Renal cortical epithelial cell (primary cell): Measurements from ENCODE around the gene LGMN. TPM values are rescaled to one million over a fixed set of nuclear protein-coding genes. Genes with fewer than 3 reads are reported as not detected.

ENCODE experiments used
- DNase-seq: peaks from one replicate; pipeline ENCODE4 v3.0.0-alpha.2; 2011; ENCODE audit warnings: low read depth
- total RNA-seq: library from RNA; depleted of rRNA; stranded (reverse); fragments of >200 nt; gene quantifications from 2 replicates; pipeline ENCODE4 v1.2.3, GENCODE V29; 2014

LGMN gene
- total RNA-seq, 1 donor from 2014 or later, result 88.1 TPM

DNA sequence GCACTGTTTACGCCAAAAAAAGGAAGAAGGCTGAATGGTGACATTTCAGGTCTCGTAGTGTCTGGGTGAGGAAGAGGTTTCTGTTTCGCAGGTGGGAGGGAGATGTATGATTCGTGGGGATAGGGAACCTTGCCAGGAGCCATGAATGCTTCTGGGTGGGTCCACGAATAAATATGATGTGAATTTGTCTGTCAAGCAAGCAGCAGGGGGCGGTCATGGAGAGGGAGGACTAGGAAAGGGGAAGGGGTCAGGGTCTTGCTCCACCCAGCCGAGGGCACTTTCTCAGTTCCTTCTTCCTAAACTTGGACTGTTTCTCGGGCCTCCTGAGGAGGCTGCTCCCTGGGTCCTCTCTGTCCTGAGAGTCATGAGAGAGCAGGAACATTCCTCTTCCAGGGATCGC, 72.5 kb downstream of the LGMN start:
- no peak for DNase-seq

- DNase-seq, result no peak
These were observed 73.0 kb downstream of the LGMN start for GRCh38 chr14:92675421-92675820.

DNA sequence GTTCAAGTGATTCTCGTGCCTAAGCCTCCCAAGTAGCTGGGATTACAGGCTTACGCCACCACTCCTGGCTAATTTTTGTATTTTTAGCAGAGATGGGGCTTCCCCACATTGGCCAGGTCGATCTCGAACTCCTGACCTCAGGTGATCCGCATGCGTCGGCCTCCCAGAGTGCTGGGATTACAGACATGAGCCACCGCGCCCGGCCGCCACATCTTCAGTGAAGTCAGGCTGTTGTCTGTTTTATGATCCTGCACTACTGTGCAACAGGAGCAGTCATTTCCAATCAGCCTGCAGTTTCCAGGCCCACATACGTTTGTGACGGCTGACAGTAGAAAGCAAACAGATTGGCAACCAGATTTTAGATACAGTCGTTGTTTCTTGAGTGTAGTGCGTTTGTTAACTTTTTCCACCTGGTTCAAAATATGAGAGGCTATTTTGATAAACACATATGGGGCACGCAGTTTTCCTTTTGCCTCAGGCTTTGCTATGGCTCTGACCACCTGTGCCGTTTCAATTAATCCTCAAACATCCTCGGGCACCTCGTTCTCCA, 74.8 kb downstream of the LGMN start:
- no peak for DNase-seq

GRCh38 chr14:92670643-92671366, 77.6 kb downstream of the LGMN start:
- DNase-seq, result no peak

DNA sequence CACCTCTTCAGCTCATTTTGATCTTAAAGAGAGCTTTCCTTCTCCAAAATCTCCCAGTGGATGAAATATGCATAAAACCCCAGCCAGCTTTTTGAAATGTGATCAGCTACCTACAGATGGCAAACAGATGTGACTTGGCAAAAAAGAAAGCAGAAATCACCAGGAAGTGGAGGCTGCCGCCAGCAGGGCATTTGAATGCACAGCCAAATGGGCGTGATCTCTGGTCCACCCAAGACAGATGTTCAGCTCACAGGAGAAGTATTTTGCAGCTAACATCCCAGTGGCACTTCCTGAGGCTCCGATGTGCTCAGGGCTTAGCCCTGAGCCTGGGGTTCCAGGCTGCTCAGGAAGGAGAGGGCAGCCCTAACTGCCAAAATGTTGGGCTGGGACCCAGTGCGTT, 78.3 kb downstream of the LGMN start:
- DNase-seq, result no peak

DNA sequence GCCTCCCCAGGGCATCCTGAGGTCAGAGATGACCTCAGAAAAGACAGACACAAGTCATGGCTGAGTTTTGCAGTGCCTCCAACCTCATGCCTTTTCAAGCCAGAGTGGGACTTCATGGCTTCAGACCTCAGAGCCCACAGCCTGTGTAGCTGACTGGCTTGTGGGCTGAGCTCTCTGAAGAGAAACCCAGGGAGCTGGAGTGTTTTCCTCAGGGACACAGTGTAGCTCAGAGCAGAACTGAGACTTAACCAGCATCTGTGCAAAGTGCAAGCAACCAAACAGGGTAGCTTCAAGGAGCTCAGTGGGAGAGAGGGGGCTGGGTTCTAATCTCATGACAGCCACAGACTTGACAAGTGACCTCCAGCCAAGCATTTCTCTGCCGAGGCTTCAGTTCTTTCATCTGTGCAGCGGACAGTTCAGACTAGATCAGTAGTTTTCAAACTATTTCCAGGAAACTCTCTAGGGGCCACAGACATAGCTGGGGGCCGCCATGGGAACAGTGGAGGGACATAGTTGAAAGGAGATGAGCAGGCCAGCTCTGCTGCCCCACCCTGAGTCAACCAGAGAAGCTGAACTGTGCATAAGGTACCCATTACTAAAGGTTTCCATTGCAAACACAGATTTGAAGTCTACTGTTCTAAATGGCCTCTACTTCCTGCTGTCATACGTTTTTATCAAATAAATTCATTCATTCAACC, 80.0 kb downstream of the LGMN start:
- no peak for DNase-seq

DNA sequence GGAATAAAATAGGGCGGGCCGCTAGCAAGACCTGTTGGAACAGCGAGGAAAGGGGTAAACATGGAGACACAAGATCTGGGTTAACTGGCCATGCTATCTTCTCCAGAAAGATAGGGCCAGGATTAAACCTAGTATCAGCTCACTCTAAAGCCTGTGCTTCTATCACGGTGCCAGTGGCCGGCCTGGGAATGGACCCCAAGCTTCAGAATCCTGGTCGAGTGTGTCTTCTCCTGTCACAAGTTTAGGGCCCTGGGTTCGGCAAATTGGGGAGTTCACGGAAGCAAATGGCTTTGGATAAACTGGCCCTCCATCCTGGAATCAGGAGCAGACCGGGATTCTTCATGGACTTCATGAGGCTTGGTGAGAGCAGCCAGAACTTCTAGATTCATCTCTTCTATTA, 82.2 kb downstream of the LGMN start:
- no peak for DNase-seq

DNA sequence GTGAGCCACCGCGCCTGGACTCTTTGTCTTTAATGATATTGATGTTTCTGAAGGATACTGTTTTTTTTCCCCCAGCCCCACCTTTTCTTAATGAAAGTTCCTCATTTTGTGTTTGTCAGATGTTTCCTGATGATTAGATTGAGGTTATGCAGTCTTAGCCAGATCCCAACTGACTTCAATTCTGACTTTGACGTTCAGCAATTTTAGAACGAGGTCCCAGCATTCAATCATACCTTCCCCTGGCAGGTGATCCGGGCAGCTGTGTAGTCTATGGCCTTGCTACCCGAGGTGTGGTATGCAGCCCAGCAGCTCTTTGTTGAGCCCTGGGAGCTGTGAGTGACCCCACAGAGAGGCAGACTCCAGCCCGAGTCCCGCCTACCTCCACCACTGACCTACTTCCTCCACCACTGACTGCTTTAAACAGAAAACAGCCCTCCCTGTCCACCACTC, 82.7 kb downstream of the LGMN start:
- DNase-seq, result no peak

- no peak for DNase-seq
These were observed 85.4 kb downstream of the LGMN start for GRCh38 chr14:92663049-92663448.

GRCh38 chr14:92660571-92660970, 87.9 kb downstream of the LGMN start:
- DNase-seq, result no peak

DNA sequence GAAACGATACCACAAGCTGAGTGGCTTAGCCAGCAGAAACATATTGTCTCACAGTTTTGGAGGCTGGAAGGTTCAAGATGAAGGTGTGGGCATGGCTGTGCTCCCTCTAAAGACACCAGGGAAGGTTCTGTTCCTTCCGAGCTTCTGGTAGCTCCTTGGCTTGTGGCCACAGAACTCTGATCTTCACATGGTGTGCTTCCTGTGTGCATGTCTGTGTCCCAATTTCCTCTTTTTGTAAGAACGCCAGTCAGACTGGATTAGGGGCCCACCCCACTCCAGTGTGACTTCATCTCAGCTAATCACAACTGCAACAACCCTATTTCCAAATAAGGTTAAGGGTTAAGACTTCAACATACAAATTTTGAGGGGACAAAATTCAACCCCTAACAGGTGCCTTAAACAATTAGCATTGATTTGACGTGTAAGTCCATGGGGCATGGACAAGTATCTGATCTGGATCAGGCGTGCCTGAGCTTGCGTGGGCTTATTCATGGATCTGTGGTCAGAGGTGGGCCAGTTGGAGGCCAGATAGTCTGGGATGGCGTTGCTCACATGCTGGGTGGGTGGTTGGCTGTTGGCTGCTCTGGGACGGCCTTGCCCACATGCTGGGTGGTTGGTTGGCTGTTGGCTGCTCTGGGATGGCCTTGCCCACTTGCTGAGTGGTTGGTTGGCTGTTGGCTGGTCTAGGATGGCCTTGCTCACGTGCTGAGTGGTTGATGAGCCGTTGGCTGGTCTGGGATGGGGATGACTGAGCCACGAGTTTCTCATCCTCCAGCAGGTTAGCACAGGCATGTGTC, 88.5 kb downstream of the LGMN start:
- no peak for DNase-seq

GRCh38 chr14:92658684-92659083, 89.7 kb downstream of the LGMN start:
- no peak for DNase-seq

DNA sequence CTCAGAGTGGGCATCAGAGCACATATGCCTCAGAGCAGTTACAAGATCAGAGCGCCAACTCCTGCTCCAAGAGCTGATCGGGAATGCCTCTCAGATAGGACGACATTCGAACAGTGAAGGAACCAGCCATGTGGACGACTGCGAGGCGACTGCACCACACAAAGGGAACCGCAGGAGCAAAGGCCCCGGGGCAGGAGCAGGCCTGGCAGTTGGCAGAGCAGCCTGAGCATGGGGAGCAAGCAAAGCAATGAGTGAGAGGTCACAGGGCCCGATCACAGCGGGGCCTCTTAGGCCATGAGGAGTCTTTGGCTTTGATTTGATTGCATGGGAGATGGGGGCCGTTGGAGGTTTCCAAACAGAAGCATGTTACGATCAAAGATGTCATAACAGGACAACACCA, 90.3 kb downstream of the LGMN start:
- DNase-seq, result no peak

DNA sequence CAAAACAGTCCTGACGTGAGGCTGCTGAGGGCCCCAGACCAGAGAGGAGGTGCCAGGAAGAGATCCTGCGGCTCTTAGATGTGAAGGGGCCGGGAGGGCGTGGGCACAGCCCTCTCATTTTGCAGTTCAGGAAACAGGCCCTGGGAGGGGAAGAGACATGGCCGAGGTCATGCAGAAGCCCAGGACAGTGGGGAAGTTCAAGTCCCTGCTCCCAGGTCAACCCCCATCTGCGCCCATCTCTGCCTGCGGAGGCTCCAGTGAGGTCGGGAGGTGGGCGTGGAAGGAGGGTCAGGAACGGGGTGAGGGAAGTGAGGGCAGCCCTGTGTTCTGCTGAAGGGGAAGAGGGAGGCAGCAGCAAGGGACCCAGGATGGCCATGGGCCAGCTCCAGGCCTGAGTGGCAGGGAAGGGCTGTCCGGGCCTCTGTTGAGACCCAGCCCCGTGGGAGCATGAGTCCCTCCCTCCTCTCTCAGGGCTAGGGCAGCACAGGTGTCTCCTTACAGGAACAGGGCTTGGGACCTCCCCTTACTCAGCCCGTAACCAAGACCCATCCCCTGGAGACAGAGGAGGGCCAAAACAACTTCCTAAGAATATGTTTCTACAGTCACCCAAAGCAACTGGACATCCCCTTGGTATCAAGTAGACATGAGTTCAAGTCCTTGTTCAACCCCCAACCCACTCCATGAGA, 90.8 kb downstream of the LGMN start:
- no peak for DNase-seq

DNA sequence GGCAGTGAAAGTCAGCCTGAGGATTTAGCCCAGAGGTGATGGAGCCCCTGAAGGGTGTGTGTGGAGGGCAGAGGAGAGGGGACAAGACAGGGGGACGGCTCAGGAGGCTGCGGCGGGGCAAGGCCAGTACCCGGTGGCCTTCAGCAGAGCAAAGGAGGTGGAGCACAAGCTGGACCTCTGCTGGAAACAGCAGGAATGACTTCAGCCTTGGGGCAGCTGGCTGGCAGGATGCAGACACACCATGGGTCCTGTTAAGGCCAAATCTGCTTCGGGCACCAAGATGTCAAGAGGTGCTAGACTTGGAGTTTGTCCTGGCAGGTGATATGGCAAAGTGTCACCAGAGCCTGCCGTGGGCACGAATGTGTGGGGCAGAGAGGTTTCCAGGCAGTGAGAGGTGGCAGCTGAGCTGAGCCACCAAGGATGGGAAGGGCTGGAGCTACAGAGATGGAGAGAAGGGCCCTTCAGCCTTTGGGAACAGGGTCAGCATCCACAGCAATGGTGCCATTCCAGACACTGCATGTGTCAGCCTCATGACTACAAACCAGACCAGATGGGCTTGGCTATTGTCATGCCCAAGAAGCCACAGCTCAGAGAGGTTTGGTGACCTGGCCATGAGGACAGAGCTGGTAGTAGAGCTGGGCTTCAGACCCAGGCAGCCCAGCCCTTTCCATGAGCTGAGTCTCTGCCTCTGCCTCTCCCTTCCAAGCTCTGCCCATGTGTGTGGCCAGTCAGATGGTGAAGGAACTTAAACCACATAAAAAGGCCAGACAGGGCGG, 91.9 kb downstream of the LGMN start:
- no peak for DNase-seq

- no peak for DNase-seq
These were observed 92.8 kb downstream of the LGMN start for GRCh38 chr14:92655419-92656201.

DNA sequence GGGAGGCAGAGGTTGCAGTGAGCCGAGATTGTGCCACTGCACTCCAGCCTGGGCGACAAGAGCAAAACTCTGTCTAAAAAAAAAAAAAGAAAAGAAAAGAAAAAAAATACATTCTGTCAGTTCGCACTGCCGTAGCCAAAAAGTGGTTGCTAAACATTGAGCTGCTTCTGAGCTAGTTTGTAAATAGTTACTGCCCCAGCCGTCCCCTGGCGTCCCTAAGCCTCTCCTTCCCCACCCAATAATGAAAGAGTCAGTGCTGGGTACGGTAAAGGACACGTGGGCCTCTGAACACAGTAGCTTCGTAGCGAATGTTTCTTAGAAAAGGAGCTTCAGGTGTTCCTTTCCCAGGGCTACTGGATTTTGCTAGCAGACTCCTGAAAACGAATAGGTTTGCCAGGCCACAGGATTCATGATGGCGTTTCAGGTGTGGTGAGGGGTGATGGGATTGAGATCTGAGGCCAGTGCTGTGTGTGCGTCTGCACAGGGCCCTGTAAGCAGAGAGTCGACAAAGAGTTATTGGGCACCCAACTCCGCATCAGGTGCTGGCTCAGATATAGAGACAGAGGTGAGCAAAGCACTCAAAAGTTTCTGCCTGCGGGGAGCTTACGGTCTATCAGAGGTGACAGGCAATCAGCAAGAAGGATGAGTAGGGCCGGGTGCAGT, 94.1 kb downstream of the LGMN start:
- no peak for DNase-seq
